Astrocyte (in vitro differentiated cells and primary cell): ENCODE data around the gene PTH2R. TPM values are rescaled to one million over a fixed set of nuclear protein-coding genes. Genes with fewer than 3 reads are reported as not detected.
"Not testable (repeated sequence)": the region's sequence is repeated elsewhere in the genome, so short reads cannot be mapped to it uniquely, and the experiment has no call there.

Experiments used
- DNase-seq: peaks from one replicate; pipeline ENCODE4 v3.0.0-alpha.2; 2010; ENCODE audit warnings: low read depth
- FAIRE-seq: peaks from 2 replicates; lab custom pipeline; 2011; peaks lifted over from hg19 to GRCh38; lab: Jason Lieb, UNC
- H2AFZ ChIP-seq: 2 replicates; pipeline ENCODE4 v1.6.0; 2012; ENCODE audit warnings: low read depth, low read length, inconsistent platforms
- H3K27ac ChIP-seq: 2 replicates; pipeline ENCODE4 v1.5.1; 2011; ENCODE audit warnings: low read depth, low read length, inconsistent platforms
- H3K27me3 ChIP-seq: 2 replicates; pipeline ENCODE4 v1.6.0; 2011; ENCODE audit warnings: low read length, inconsistent platforms; ENCODE audit not compliant: insufficient read depth
- H3K36me3 ChIP-seq: 2 replicates; pipeline ENCODE4 v1.5.1; 2011; ENCODE audit warnings: low read length, inconsistent platforms; ENCODE audit not compliant: insufficient read depth
- H3K4me1 ChIP-seq: 2 replicates; pipeline ENCODE4 v1.5.1; 2011; ENCODE audit warnings: low read length, inconsistent platforms; ENCODE audit not compliant: insufficient read depth
- H3K4me2 ChIP-seq: 2 replicates; pipeline ENCODE4 v1.6.0; 2012; ENCODE audit warnings: low read length, inconsistent platforms
- H3K4me3 ChIP-seq: 2 replicates; pipeline ENCODE4 v1.5.1; 2011; ENCODE audit warnings: low read depth, mild to moderate bottlenecking, low read length, inconsistent platforms; ENCODE audit not compliant: insufficient read depth
- H3K79me2 ChIP-seq: 2 replicates; pipeline ENCODE4 v1.6.0; 2012; ENCODE audit warnings: mild to moderate bottlenecking, low read length, inconsistent platforms; ENCODE audit not compliant: insufficient read depth
- H3K9ac ChIP-seq: 2 replicates; pipeline ENCODE4 v1.6.0; 2012; ENCODE audit warnings: mild to moderate bottlenecking, low read length, inconsistent platforms
- H3K9me3 ChIP-seq: 2 replicates; pipeline ENCODE4 v1.5.1; 2012; ENCODE audit warnings: low read depth, mild to moderate bottlenecking, low read length, inconsistent platforms; ENCODE audit not compliant: insufficient read depth
- H4K20me1 ChIP-seq: 2 replicates; pipeline ENCODE4 v1.6.0; 2012; ENCODE audit warnings: low read length, inconsistent platforms; ENCODE audit not compliant: insufficient read depth
- H3K27ac Mint-ChIP-seq: one replicate; pipeline ENCODE4 v1.8.0; 2021; ENCODE audit warnings: mild to moderate bottlenecking, mixed read lengths; ENCODE audit not compliant: unreplicated experiment
- H3K27me3 Mint-ChIP-seq: one replicate; pipeline ENCODE4 v1.8.0; 2021; ENCODE audit warnings: low read depth, mixed read lengths; ENCODE audit not compliant: unreplicated experiment
- H3K36me3 Mint-ChIP-seq: one replicate; pipeline ENCODE4 v1.8.0; 2021; ENCODE audit warnings: low read depth, mixed read lengths; ENCODE audit not compliant: unreplicated experiment
- H3K4me1 Mint-ChIP-seq: one replicate; pipeline ENCODE4 v1.8.0; 2021; ENCODE audit warnings: low read depth, mixed read lengths; ENCODE audit not compliant: unreplicated experiment
- H3K4me3 Mint-ChIP-seq: one replicate; pipeline ENCODE4 v1.8.0; 2021; ENCODE audit warnings: mild to moderate bottlenecking, moderate library complexity, mixed read lengths; ENCODE audit not compliant: unreplicated experiment
- H3K9me3 Mint-ChIP-seq: one replicate; pipeline ENCODE4 v1.8.0; 2021; ENCODE audit warnings: mild to moderate bottlenecking, mixed read lengths; ENCODE audit not compliant: unreplicated experiment
- EZH2 ChIP-seq: IDR thresholded peaks from 2 replicates; pipeline ENCODE4 v1.6.1; 2012; ENCODE audit warnings: mild to moderate bottlenecking, low read length, inconsistent platforms; ENCODE audit not compliant: insufficient read depth
- total RNA-seq: library from RNA; stranded (reverse); gene quantifications from 2 replicates; pipeline ENCODE4 v1.2.1, GENCODE V29; 2021
- TF ChIP-seq, protein P1 (sequence below): IDR thresholded peaks from 2 replicates; pipeline ENCODE4 v1.5.1; 2011; ENCODE audit warnings: low read depth, mild to moderate bottlenecking, inconsistent platforms, low read length, moderate library complexity; ENCODE audit not compliant: insufficient read depth

PTH2R gene
- total RNA-seq, 1 donor from 2014 or later = not detected

DNA sequence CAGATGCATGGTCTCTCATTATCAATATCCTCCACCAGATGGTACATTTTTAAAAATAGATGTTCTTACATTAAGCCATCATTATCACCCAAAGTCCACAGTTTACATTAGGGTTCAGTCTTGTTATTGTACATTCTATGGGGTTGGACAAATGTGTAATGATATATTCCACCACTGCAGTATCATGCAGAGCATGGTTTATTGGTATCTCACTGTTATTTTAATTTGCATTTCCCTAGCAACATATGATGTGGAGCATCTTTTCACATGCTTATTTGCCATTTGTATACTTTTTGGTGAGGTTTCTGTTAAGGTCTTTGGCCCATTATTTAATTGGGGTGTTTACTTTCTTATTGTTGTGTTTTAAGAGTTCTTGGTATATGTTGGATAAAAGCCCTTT lies 95.7 kb downstream of the PTH2R start:
- H3K9ac ChIP-seq = no peak overlapping the region
- Mint-ChIP-seq H3K9me3 (peaks cover 2% of the 10 kb centered on the region), H3K27ac (no peak overlapping the region), H3K4me1 (no peaks in the 10 kb centered on the region), H3K27me3 (no peaks in the 10 kb centered on the region), H3K36me3 (no peaks in the 10 kb centered on the region), H3K4me3 (no peak overlapping the region)
- no peak overlapping the region for H3K4me3 ChIP-seq
- no peaks in the 10 kb centered on the region for H4K20me1 ChIP-seq
- no peaks in the 10 kb centered on the region for H3K4me1 ChIP-seq
- no peaks in the 10 kb centered on the region for H3K27me3 ChIP-seq
- DNase-seq (no peak), FAIRE-seq (no peak)
- no peak for TF ChIP-seq EZH2
- TF ChIP-seq, protein P1, sequence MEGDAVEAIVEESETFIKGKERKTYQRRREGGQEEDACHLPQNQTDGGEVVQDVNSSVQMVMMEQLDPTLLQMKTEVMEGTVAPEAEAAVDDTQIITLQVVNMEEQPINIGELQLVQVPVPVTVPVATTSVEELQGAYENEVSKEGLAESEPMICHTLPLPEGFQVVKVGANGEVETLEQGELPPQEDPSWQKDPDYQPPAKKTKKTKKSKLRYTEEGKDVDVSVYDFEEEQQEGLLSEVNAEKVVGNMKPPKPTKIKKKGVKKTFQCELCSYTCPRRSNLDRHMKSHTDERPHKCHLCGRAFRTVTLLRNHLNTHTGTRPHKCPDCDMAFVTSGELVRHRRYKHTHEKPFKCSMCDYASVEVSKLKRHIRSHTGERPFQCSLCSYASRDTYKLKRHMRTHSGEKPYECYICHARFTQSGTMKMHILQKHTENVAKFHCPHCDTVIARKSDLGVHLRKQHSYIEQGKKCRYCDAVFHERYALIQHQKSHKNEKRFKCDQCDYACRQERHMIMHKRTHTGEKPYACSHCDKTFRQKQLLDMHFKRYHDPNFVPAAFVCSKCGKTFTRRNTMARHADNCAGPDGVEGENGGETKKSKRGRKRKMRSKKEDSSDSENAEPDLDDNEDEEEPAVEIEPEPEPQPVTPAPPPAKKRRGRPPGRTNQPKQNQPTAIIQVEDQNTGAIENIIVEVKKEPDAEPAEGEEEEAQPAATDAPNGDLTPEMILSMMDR = no peak
- no peaks in the 10 kb centered on the region for H3K79me2 ChIP-seq
- H3K4me2 ChIP-seq = no peak overlapping the region
- no peaks in the 10 kb centered on the region for H3K36me3 ChIP-seq
- H3K9me3 ChIP-seq = no peaks in the 10 kb centered on the region
- H2AFZ ChIP-seq = no peak overlapping the region
- H3K27ac ChIP-seq = no peak overlapping the region

DNA sequence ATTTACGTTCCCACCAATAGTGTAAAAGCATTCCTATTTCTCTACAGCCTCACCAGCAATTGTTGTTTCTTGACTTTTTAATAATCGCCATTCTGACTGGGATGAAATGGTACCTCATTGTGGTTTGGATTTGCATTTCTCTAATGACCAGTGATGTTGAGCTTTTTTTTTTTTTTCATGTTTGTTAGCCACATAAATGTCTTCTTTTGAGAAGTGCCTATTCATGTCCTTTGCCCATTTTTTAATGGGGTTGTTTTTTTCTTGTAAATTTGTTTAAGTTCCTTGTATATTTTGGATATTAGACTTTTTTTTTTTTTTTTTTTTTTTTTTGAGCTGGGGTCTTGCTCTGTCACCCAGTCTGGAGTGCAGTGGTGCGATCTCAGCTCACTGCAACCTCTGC lies 98.8 kb downstream of the PTH2R start:
- not testable (repeated sequence) for H3K27ac ChIP-seq, H3K9ac ChIP-seq, H3K27me3 ChIP-seq, H3K4me1 Mint-ChIP-seq, H3K36me3 ChIP-seq, H3K4me1 ChIP-seq, H3K4me3 Mint-ChIP-seq, H3K79me2 ChIP-seq, H3K4me3 ChIP-seq, H3K27me3 Mint-ChIP-seq, H3K9me3 Mint-ChIP-seq, DNase-seq, H3K36me3 Mint-ChIP-seq, H4K20me1 ChIP-seq, H3K4me2 ChIP-seq, H3K27ac Mint-ChIP-seq, H2AFZ ChIP-seq, FAIRE-seq, H3K9me3 ChIP-seq

DNA sequence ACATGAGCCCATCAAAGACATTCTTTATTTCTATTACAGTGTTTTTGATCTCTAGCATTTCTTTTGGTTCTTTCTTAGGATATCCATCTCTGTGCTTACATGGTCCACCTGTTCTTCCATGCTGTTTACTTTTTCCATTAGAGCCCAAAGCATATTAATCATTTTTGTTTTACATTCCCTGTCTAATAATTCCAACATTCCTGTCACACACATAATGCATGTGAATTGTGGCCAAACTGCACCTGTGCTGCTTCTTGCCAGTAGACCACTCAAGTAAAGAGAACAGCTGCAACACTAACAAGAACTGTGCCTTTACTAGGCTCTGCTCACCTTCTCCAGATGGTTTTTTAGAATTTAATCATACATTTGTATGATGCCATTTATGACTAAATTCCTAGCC lies 103.0 kb downstream of the PTH2R start:
- no peaks in the 10 kb centered on the region for H3K79me2 ChIP-seq
- H3K4me3 ChIP-seq = no peak overlapping the region
- Mint-ChIP-seq H3K9me3 (peaks cover 3% of the 10 kb centered on the region), H3K27me3 (no peaks in the 10 kb centered on the region), H3K27ac (no peak overlapping the region), H3K36me3 (no peaks in the 10 kb centered on the region), H3K4me1 (no peaks in the 10 kb centered on the region), H3K4me3 (no peak overlapping the region)
- no peak for TF ChIP-seq EZH2
- TF ChIP-seq, protein P1 = no peak
- no peaks in the 10 kb centered on the region for H3K4me1 ChIP-seq
- H3K36me3 ChIP-seq = no peaks in the 10 kb centered on the region
- no peak overlapping the region for H3K4me2 ChIP-seq
- H3K9ac ChIP-seq = no peak overlapping the region
- H3K27me3 ChIP-seq = no peaks in the 10 kb centered on the region
- H2AFZ ChIP-seq = no peak overlapping the region
- no peaks in the 10 kb centered on the region for H4K20me1 ChIP-seq
- no peaks in the 10 kb centered on the region for H3K9me3 ChIP-seq
- FAIRE-seq (no peak), DNase-seq (no peak)
- H3K27ac ChIP-seq = no peak overlapping the region
